ENCODE data around the gene CD69.

DNA sequence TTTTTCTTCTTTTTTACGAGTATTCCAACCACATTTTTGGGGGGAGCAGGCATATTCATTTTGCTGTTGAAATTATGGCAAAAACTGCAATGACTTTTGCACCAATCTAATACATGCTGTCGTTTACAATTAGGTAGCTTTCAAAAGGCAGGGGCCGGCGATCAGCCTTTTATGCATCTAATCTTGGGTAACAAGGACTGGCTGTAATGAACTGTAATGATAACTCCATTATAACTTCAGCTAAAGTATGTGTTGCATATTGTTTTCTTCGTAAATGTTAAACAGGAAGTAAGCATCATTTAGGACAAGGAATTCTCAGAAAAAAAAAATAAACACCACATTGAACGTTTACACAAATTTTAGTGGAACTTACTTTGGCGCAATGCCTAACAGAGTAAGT is 36.3 kb upstream of the CD69 start:
- TF ChIP-seq CTCF (IDR thresholded peaks at IDR 0.05; ENCODE audit: poor library complexity, severe bottlenecking) (no peak), POLR2AphosphoS5 (IDR thresholded peaks at IDR 0.05) (no peak), EZH2 (IDR thresholded peaks at IDR 0.05; ENCODE audit: borderline replicate concordance, insufficient read depth, low read length, poor library complexity, severe bottlenecking) (no peak), REST (IDR thresholded peaks at IDR 0.05; ENCODE audit: borderline replicate concordance) (no peak), EP300 (conservative IDR thresholded peaks at IDR 0.05; ENCODE audit: poor library complexity, severe bottlenecking) (no peak)

Data from neural cell (in vitro differentiated cells).